ENCODE measurements around the gene BAX. TPM values are rescaled to one million over a fixed set of nuclear protein-coding genes. Genes with fewer than 3 reads are reported as not detected.
A peak's percentile ranks its signal among the peaks of the same experiment; 100 is the strongest.

BAX gene
- total and polyA plus RNA-seq, 2 of the 13 experiments (the other 11 are each of a cell fraction or from before 2014, with no cell fraction given): 139 to 176 TPM

- TF ChIP-seq, protein P1, sequence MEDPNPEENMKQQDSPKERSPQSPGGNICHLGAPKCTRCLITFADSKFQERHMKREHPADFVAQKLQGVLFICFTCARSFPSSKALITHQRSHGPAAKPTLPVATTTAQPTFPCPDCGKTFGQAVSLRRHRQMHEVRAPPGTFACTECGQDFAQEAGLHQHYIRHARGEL (CRISPR knock-in tag; IDR thresholded peaks at IDR 0.05): no peak
- 0 out of 2 replicates have a peak, but pooled peaks have one; percentile 37 for TF ChIP-seq HMG20B (CRISPR knock-in tag; conservative IDR thresholded peaks at IDR 0.05)
- no peak for TF ChIP-seq ZNF431 (CRISPR knock-in tag; IDR thresholded peaks at IDR 0.05; ENCODE audit: borderline replicate concordance, low read depth)
- TF ChIP-seq ZIK1 (CRISPR knock-in tag; IDR thresholded peaks at IDR 0.05; ENCODE audit: borderline replicate concordance, low read depth): no peak
- TF ChIP-seq ATRX (CRISPR knock-in tag; IDR thresholded peaks at IDR 0.05; ENCODE audit: borderline replicate concordance): no peak
- TF ChIP-seq ZNF33B (CRISPR knock-in tag; IDR thresholded peaks at IDR 0.05): no peak
- no peak for TF ChIP-seq ZNF782 (CRISPR knock-in tag; IDR thresholded peaks at IDR 0.05; ENCODE audit: borderline replicate concordance)
- TF ChIP-seq, protein P2, sequence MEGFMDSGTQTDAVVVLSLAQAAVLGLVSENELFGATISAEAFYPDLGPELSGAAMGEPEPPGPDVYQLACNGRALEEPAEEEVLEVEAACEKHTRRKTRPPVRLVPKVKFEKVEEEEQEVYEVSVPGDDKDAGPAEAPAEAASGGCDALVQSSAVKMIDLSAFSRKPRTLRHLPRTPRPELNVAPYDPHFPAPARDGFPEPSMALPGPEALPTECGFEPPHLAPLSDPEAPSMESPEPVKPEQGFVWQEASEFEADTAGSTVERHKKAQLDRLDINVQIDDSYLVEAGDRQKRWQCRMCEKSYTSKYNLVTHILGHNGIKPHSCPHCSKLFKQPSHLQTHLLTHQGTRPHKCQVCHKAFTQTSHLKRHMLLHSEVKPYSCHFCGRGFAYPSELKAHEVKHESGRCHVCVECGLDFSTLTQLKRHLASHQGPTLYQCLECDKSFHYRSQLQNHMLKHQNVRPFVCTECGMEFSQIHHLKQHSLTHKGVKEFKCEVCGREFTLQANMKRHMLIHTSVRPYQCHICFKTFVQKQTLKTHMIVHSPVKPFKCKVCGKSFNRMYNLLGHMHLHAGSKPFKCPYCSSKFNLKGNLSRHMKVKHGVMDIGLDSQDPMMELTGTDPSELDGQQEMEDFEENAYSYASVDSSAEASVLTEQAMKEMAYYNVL (CRISPR knock-in tag; IDR thresholded peaks at IDR 0.05; ENCODE audit: borderline replicate concordance): no peak; the same call in 1 of the 2 replicates
- TF ChIP-seq ZNF331 (CRISPR knock-in tag; IDR thresholded peaks at IDR 0.05): no peak
- no peak for TF ChIP-seq ZBTB42 (CRISPR knock-in tag; IDR thresholded peaks at IDR 0.05)
- peak; percentile 49; the same call in 1 of the 2 replicates for TF ChIP-seq SSRP1 (CRISPR knock-in tag; IDR thresholded peaks at IDR 0.05)
- TF ChIP-seq DZIP1 (CRISPR knock-in tag; IDR thresholded peaks at IDR 0.05): no peak
- TF ChIP-seq ZNF232 (CRISPR knock-in tag; IDR thresholded peaks at IDR 0.05; ENCODE audit: borderline replicate concordance): no peak
- TF ChIP-seq ZNF724P (CRISPR knock-in tag; IDR thresholded peaks at IDR 0.05; ENCODE audit: borderline replicate concordance): no peak
- no peak; the same call in 1 of the 2 replicates for TF ChIP-seq CSRNP1 (CRISPR knock-in tag; IDR thresholded peaks at IDR 0.05)
- no peak for TF ChIP-seq ZNF253 (CRISPR knock-in tag; IDR thresholded peaks at IDR 0.05; ENCODE audit: borderline replicate concordance)
- no peak for TF ChIP-seq ZNF317 (CRISPR knock-in tag; IDR thresholded peaks at IDR 0.05)
- TF ChIP-seq, protein P3, sequence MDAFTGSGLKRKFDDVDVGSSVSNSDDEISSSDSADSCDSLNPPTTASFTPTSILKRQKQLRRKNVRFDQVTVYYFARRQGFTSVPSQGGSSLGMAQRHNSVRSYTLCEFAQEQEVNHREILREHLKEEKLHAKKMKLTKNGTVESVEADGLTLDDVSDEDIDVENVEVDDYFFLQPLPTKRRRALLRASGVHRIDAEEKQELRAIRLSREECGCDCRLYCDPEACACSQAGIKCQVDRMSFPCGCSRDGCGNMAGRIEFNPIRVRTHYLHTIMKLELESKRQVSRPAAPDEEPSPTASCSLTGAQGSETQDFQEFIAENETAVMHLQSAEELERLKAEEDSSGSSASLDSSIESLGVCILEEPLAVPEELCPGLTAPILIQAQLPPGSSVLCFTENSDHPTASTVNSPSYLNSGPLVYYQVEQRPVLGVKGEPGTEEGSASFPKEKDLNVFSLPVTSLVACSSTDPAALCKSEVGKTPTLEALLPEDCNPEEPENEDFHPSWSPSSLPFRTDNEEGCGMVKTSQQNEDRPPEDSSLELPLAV (CRISPR knock-in tag; conservative IDR thresholded peaks at IDR 0.05; ENCODE audit: low read depth): no peak
- TF ChIP-seq RNF219 (CRISPR knock-in tag; IDR thresholded peaks at IDR 0.05): no peak
Observed at GRCh38 chr19:48961051-48961649, 6.5 kb downstream of the BAX start (continued).
